Measurements from ENCODE around the gene TRIM8. TPM values are rescaled to one million over a fixed set of nuclear protein-coding genes. Genes with fewer than 3 reads are reported as not detected.

The TRIM8 gene
- total and polyA plus RNA-seq, 2 of the 8 experiments (the other 6 are each of a cell fraction or from before 2014, with no cell fraction given), result 24.9 to 38.8 TPM

DNA sequence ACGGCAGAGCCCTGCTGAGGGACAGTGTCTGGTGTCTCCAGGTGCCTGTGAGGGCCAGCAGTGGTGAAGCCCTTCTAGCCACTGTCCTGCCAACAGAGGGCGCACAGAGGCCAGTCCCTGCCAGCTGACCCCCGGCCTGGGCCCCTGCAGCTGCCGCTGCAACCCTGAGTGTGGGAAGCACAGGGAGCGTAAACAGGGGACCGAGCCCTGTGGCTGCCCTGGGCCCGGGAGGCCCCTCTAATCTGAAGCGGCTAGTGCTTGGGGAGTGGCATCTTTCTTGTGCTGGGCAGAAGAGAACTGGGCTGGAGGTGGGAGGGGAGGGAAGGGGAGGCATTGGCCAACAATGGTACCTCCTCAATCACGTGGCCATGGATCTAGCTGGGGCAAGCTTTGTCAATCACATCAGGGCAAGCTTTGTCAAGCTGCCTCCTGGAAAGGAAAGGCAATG lies 34.6 kb downstream of the TRIM8 start:
- Histone ChIP-seq H2BK15ac (ENCODE audit: low read length) (no peak overlapping the region), H3K27me3 (replicated peaks in 1 of 4; ENCODE audit: control insufficient read depth in 3 of 4, extremely low read depth in 1 of 4, insufficient read depth in 3 of 4, low read length in 3 of 4) (no peaks in the 10 kb centered on the region), H3K56ac (replicated peaks; ENCODE audit: insufficient read length, low read depth, low read length) (no peak overlapping the region), H3K79me1 (ENCODE audit: low read depth, low read length) (no peaks in the 10 kb centered on the region), H4K91ac (replicated peaks; ENCODE audit: insufficient read length, low read length) (no peak overlapping the region), H2AK5ac (ENCODE audit: low read depth, low read length) (no peak overlapping the region), H3K9me3 (ENCODE audit: insufficient read depth in 2 of 2, low read depth in 1 of 2, low read length in 1 of 2) (no peaks in the 10 kb centered on the region), H2BK5ac (ENCODE audit: low read depth, low read length) (peak overlapping the region; percentile 35; the same call in 1 of the 2 replicates), H4K20me1 (replicated peaks in 1 of 2; ENCODE audit: control insufficient read depth in 1 of 2, insufficient read depth in 2 of 2, low read length in 2 of 2) (no peaks in the 10 kb centered on the region), H3K9ac (replicated peaks in 1 of 4; ENCODE audit: extremely low read depth in 1 of 4, low read depth in 3 of 4, low read length in 3 of 4) (no peak overlapping the region; a peak in 1 of 7 replicates), H2BK120ac (replicated peaks; ENCODE audit: low read depth, low read length) (no peak overlapping the region), H3K79me2 (ENCODE audit: control insufficient read depth in 1 of 2, insufficient read depth in 2 of 2, low read length in 2 of 2) (no peaks in the 10 kb centered on the region), H3K4me3 (ENCODE audit: extremely low read depth in 1 of 4, insufficient read depth in 2 of 4, low read depth in 3 of 4, low read length in 4 of 4) (peak overlapping the region in 1 of 4 experiments; percentile 43; a peak in 1 of 8 replicates), H2BK12ac (ENCODE audit: low read depth, low read length) (no peak overlapping the region), H3K4ac (replicated peaks; ENCODE audit: insufficient read length, low read depth, low read length) (no peak overlapping the region), H4K5ac (ENCODE audit: insufficient read length, low read depth, low read length) (peak overlapping the region; percentile 28), H2AFZ (ENCODE audit: low read length) (peak overlapping the region; percentile 19; the same call in 1 of the 2 replicates), H3K14ac (ENCODE audit: insufficient read length) (no peak overlapping the region), H3K4me2 (ENCODE audit: insufficient read depth in 1 of 2, low read depth in 2 of 2, low read length in 2 of 2) (peak overlapping the region; percentile 0 to 62; a peak in 3 of 4 replicates), H3K27ac (ENCODE audit: low read depth, low read length) (peak overlapping the region; percentile 46; the same call in 1 of the 2 replicates), H2BK20ac (ENCODE audit: low read length) (no peak overlapping the region), H3K4me1 (replicated peaks in 1 of 4; ENCODE audit: control insufficient read depth in 3 of 4, insufficient read depth in 4 of 4, low read length in 3 of 4) (peaks cover 23 to 44% (median 26%) of the 10 kb centered on the region in 4 experiments), H3K23me2 (ENCODE audit: low read depth, low read length) (no peaks in the 10 kb centered on the region), H4K8ac (ENCODE audit: extremely low read depth, insufficient read depth, low read length) (0 out of 2 replicates have a peak overlapping the region, but pooled peaks have one; percentile 72), H3K18ac (ENCODE audit: extremely low read depth, low read length) (peak overlapping the region; percentile 27; the same call in 1 of the 2 replicates), H3K23ac (ENCODE audit: insufficient read length) (no peak overlapping the region), H3K36me3 (ENCODE audit: control insufficient read depth in 2 of 4, insufficient read depth in 4 of 4, low read length in 3 of 4) (0 out of 8 replicates have a peak, but pooled peaks cover 0 to 3% (median 0%) of the 10 kb centered on the region in 4 experiments)
- POLR2A ChIA-PET (ENCODE audit: partially characterized antibody), result interaction anchor here (0.7 to 2.6 kb wide), 8 partner anchors 11 to 92 kb away, joined by 3 to 16 read pairs (median 6); partner anchors contain the start of genes ARL3, SFXN2 and TRIM8
- 12% methylated on average over 9 of the region's 9 CpGs; no CpG with 5 or more reads in 1 of the 2 experiments for WGBS, 2 experiments (ENCODE audit: extremely low coverage in 1 of 2, insufficient coverage in 1 of 2, insufficient read length in 1 of 2, insufficient replicate concordance in 2 of 2, low coverage in 1 of 2, low lambda C conversion rate in 2 of 2, missing lambda C conversion rate in 1 of 2)
- FAIRE-seq (peak; percentile 74), DNase-seq (ENCODE audit: low read depth in 1 of 2, low spot score in 2 of 2) (peak in 1 of 2 experiments; percentile 93)
- CTCF ChIA-PET (ENCODE audit: partially characterized antibody), result interaction anchor here (0.6 to 13.0 kb wide), 24 partner anchors 10 to 674 kb away, joined by 3 to 102 read pairs (median 7); partner anchors contain the start of gene TRIM8
- no peak for TF ChIP-seq RNF2 (IDR thresholded peaks at IDR 0.05; ENCODE audit: borderline replicate concordance, low read depth, low read length, missing control alignments, poor library complexity, severe bottlenecking)
- no peak for TF ChIP-seq SIX5 (IDR thresholded peaks at IDR 0.05; ENCODE audit: low read depth, low read length)
- TF ChIP-seq ZNF274 (IDR thresholded peaks at IDR 0.05; ENCODE audit: borderline replicate concordance, extremely low read depth, low read length), result no peak
- TF ChIP-seq JUND (IDR thresholded peaks at IDR 0.05; ENCODE audit: low read length), result no peak
- TF ChIP-seq SP4 (IDR thresholded peaks at IDR 0.05; ENCODE audit: low read length), result no peak
- TF ChIP-seq CBX8 (IDR thresholded peaks at IDR 0.05; ENCODE audit: borderline replicate concordance, low read depth, low read length), result no peak
- no peak for TF ChIP-seq PHF8 (conservative IDR thresholded peaks at IDR 0.05; ENCODE audit: low read depth, low read length)
- no peak for TF ChIP-seq NRF1 (IDR thresholded peaks at IDR 0.05; ENCODE audit: low read depth, low read length)
- TF ChIP-seq CBX5 (IDR thresholded peaks at IDR 0.05; ENCODE audit: low read depth, low read length), result no peak
- TF ChIP-seq CTBP2 (IDR thresholded peaks at IDR 0.05; ENCODE audit: borderline replicate concordance, insufficient read depth, insufficient read length, low read length), result no peak
- no peak for TF ChIP-seq RFX5 (IDR thresholded peaks at IDR 0.05; ENCODE audit: borderline replicate concordance, low read depth, low read length)
- no peak for TF ChIP-seq SAP30 (IDR thresholded peaks at IDR 0.05; ENCODE audit: insufficient read depth, insufficient replicate concordance, low read length)
- TF ChIP-seq POLR2A (IDR thresholded peaks at IDR 0.05; ENCODE audit: control extremely low read depth in 1 of 2, low read depth in 2 of 2, low read length in 2 of 2), result peak in 1 of 2 experiments; percentile 49; a peak in 2 of 3 replicates
